Activated CD8-positive, alpha-beta memory T cell treated with anti-CD3 and anti-CD28 coated beads for 36 hours (primary cell): Measurements from ENCODE around the gene LRCOL1. TPM values are rescaled to one million over a fixed set of nuclear protein-coding genes. Genes with fewer than 3 reads are reported as not detected.

ENCODE experiments used
- CTCF ChIA-PET: fragments of 350-600 bp; sonication (Branson Sonifier 250); formaldehyde crosslinking; loops from one replicate; lab custom pipeline; 2021; ENCODE audit warnings: antibody characterized with exemption; lab: Charles Lee
- POLR2A ChIA-PET: fragments of 350-600 bp; sonication (Branson Sonifier 250); formaldehyde crosslinking; loops from one replicate; lab custom pipeline; 2021; ENCODE audit warnings: antibody characterized with exemption; lab: Charles Lee
- total RNA-seq, 2 experiments: library from RNA; stranded (reverse); gene quantifications; one replicate each; pipeline ENCODE4 v1.2.3, GENCODE V29; 2021

The LRCOL1 gene
- total RNA-seq, 2 experiments from 2014 or later: not detected

GRCh38 chr12:132606927-132607326 is 3.5 kb downstream of the LRCOL1 start:
- CTCF ChIA-PET: interaction anchor here (1.0 kb wide), 1 partner anchor 8 kb away, joined by 3 read pairs; no protein-coding TSS in a partner anchor

GRCh38 chr12:132606466-132606865 is 3.9 kb downstream of the LRCOL1 start:
- ChIA-PET CTCF (interaction anchor here (1.0 kb wide), 1 partner anchor 8 kb away, joined by 3 read pairs; no protein-coding TSS in a partner anchor), POLR2A (interaction anchor here (0.6 kb wide), 1 partner anchor 301 kb away, joined by 6 read pairs; no protein-coding TSS in a partner anchor)

More at GRCh38 chr12:132606927-132607326, 3.5 kb downstream of the LRCOL1 start:
- POLR2A ChIA-PET: no interaction called here

DNA sequence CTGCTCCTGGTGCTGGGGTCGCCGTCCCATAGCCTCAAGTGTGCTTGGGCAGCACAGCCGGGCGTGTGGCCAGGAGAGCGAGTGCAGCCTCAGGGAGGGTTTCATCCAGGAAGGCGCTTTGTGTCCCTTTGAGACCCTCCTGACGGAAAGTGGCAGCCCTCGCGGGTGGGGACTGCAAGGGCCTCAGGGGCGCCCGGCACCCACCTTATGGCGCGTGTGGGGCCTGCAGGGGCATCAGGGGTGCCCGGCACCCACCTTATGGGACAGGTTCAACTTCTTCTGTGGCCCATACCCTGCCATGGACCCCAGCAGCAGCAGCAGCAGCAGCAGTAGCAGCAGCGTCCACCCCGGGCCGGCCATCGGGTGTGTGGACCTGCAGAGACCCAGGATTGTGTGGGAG is 4.5 kb downstream of the LRCOL1 start:
- POLR2A ChIA-PET: interaction anchor here (0.6 kb wide), 1 partner anchor 302 kb away, joined by 6 read pairs; no protein-coding TSS in a partner anchor
- CTCF ChIA-PET: interaction anchor here (1.0 kb wide), 1 partner anchor 9 kb away, joined by 3 read pairs; no protein-coding TSS in a partner anchor

GRCh38 chr12:132604668-132605441 is 5.5 kb downstream of the LRCOL1 start:
- ChIA-PET CTCF (no interaction called here), POLR2A (no interaction called here)

- POLR2A ChIA-PET: no interaction called here
- CTCF ChIA-PET: interaction anchor here (1.0 to 1.2 kb wide), 2 partner anchors 11 to 189 kb away, joined by 3 to 4 read pairs; no protein-coding TSS in a partner anchor
These were observed 6.2 kb downstream of the LRCOL1 start for GRCh38 chr12:132604151-132604618.

- ChIA-PET POLR2A (no interaction called here), CTCF (interaction anchor here (1.0 to 1.2 kb wide), 2 partner anchors 11 to 188 kb away, joined by 3 to 4 read pairs; no protein-coding TSS in a partner anchor)
These were observed 6.9 kb downstream of the LRCOL1 start for GRCh38 chr12:132603240-132604150.

GRCh38 chr12:132602572-132603239 is 7.7 kb downstream of the LRCOL1 start:
- ChIA-PET POLR2A (no interaction called here), CTCF (interaction anchor here (1.0 to 1.2 kb wide), 2 partner anchors 12 to 187 kb away, joined by 3 to 4 read pairs; no protein-coding TSS in a partner anchor)

DNA sequence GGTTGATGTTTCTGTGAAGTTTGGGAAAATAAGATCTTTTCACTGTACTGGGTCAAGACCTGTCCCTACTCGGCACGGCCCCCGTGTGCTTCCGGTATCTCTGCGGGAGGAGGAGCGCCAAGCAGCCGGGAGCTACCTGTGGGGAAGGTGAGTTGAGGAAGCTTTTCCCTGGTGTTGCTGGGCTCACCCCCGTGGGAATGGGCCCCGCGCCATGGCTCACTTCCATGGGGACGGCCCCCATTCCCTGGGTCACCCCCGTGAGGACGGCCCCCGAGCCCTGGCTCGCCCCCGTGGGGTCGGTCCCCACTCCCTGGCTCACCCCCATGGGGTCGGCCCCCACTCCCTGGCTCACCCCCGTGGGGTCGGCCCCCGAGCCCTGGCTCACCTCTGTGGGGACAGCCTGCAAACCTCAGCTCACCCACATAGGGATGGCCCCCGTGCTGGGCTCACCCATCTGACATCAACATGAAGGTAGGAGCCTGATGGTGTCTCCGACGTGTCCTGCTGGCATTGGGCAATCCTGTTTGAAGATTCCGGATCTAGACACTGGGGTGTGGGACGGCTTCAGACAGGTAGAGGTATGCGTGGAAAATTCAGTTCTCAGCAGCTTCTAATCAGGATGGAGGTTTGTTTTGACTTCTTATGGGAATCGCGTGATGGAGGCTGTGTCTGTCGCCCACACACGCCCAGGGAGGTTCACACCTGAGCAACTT is 9.1 kb downstream of the LRCOL1 start:
- ChIA-PET CTCF (interaction anchor here (0.6 to 1.3 kb wide), 4 partner anchors 11 to 186 kb away, joined by 3 to 4 read pairs (median 3); no protein-coding TSS in a partner anchor), POLR2A (no interaction called here)

GRCh38 chr12:132600048-132601032 is 10.0 kb downstream of the LRCOL1 start:
- CTCF ChIA-PET: interaction anchor here (0.6 to 1.3 kb wide), 3 partner anchors 14 to 17 kb away, joined by 3 to 4 read pairs (median 3); no protein-coding TSS in a partner anchor
- POLR2A ChIA-PET: no interaction called here

GRCh38 chr12:132599502-132599901 is 10.9 kb downstream of the LRCOL1 start:
- CTCF ChIA-PET: interaction anchor here (1.0 kb wide), 1 partner anchor 15 kb away, joined by 3 read pairs; no protein-coding TSS in a partner anchor
- POLR2A ChIA-PET: interaction anchor here (0.6 kb wide), 1 partner anchor 413 kb away, joined by 5 read pairs; no protein-coding TSS in a partner anchor

DNA sequence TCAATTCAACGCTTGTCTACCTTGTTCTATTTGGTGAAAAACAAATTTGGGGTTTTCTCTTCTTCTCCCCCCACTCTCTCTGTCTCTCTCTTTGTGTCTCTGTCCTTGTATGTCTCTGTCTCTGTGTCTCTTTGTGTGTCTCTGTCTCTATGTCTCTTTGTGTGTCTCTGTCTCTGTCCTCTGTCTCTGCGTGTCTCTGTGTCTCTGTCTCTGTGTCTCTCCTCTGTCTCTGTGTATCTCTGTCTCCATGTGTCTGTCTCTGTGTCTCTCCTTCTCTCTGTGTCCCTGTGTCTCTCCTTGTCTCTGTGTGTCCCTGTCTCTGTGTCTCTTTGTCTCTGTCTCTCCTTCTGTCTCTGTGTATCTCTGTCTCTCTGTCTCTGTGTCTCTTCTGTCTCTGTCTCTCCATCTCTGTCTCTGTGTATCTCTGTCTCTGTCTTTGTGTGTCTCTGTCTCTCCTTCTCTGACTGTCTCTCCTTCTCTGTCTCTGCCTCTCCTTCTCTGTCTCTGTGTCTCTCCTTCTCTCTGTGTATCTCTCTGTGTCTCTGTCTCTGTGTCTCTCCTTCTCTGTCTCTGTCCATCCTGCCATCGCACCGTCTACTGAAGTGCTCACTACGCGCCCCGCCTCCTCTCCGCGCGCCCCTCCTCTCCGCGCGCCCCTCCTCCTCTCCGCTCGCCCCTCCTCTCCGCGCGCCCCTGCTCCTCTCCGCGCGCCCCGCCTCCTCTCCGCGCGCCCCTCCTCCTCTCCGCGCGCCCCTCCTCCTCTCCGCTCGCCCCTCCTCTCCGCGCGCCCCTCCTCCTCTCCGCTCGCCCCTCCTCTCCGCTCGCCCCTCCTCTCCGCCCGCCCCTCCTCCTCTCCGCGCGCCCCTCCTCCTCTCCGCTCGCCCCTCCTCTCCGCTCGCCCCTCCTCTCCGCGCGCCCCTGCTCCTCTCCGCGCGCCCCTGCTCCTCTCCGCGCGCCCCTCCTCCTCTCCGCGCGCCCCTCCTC is 12.8 kb downstream of the LRCOL1 start:
- ChIA-PET POLR2A (no interaction called here), CTCF (interaction anchor here (1.9 kb wide), 1 partner anchor 17 kb away, joined by 6 read pairs; no protein-coding TSS in a partner anchor)

- ChIA-PET POLR2A (no interaction called here), CTCF (interaction anchor here (1.9 kb wide), 1 partner anchor 19 kb away, joined by 6 read pairs; no protein-coding TSS in a partner anchor)
These were observed 14.4 kb downstream of the LRCOL1 start for GRCh38 chr12:132596016-132596415.

DNA sequence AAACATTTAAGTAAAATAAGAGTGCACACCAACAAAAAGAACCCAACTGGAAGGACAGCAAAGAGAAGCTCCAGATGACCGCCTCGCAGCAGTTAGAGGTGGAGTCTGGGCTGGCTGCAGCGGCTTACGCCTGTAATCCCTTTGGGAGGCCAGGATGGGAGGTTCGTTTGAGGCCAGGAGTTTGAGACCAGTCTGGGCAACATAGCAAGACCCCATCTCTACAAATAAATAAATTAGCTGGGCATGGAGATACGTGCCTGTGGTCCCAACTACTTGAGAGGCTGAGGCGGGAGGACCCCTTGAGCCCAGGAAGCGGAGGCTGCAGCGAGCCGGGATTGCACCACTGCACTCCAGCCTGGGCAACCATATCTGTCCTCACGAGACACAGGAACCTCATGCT is 15.2 kb downstream of the LRCOL1 start:
- CTCF ChIA-PET: interaction anchor here (1.1 to 1.4 kb wide), 2 partner anchors 20 to 180 kb away, joined by 3 read pairs; no protein-coding TSS in a partner anchor
- POLR2A ChIA-PET: no interaction called here

- POLR2A ChIA-PET: no interaction called here
- CTCF ChIA-PET: interaction anchor here (1.1 to 1.4 kb wide), 2 partner anchors 21 to 179 kb away, joined by 3 read pairs; no protein-coding TSS in a partner anchor
These were observed 16.4 kb downstream of the LRCOL1 start for GRCh38 chr12:132593938-132594358.

GRCh38 chr12:132593521-132593920 is 16.9 kb downstream of the LRCOL1 start:
- CTCF ChIA-PET: interaction anchor here (0.6 kb wide), 1 partner anchor 65 kb away, joined by 3 read pairs; no protein-coding TSS in a partner anchor
- POLR2A ChIA-PET: no interaction called here
